ENCODE data around the gene INSYN1.

The INSYN1 gene

GRCh38 chr15:73727330-73727976 lies 25.7 kb downstream of the INSYN1 start:
- Histone ChIP-seq H3K27me3 (ENCODE audit: control insufficient read depth, insufficient read depth, low read length) (no peaks in the 10 kb centered on the region), H3K9ac (no peak overlapping the region), H3K36me3 (ENCODE audit: control insufficient read depth, insufficient read depth, low read length) (no peaks in the 10 kb centered on the region), H2AFZ (no peak overlapping the region), H3K27ac (no peak overlapping the region), H3K4me2 (ENCODE audit: low read length) (no peak overlapping the region), H3K9me3 (ENCODE audit: control insufficient read depth, low read length) (no peaks in the 10 kb centered on the region), H3K4me1 (no peaks in the 10 kb centered on the region), H3K79me2 (no peaks in the 10 kb centered on the region), H3K4me3 (ENCODE audit: low read depth, low read length) (no peak overlapping the region)
- no peak for TF ChIP-seq CTCF (IDR thresholded peaks at IDR 0.05)

DNA sequence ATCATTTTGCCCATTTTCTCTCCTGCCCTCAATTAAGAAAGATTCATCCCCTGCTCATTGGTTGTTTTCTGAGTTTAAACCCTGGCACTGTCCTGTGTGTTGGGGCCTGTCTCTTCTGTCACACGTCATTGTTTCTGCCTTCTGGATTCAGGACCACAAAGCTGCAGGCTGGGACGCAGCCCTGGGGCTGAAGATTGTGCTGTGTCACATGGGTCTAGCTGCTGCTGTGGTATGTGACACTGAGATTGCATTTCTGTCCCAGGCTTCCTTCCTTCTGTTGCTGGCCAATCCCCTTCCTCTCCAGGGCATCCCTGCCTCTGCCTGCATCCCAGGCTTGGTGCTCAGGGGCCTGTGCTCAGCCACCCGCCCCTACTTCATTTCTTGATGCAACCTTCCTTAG lies 28.9 kb downstream of the INSYN1 start:
- no peak overlapping the region for H3K4me3 ChIP-seq (ENCODE audit: low read depth, low read length)
- H3K27ac ChIP-seq = no peak overlapping the region
- no peak for TF ChIP-seq CTCF (IDR thresholded peaks at IDR 0.05)
- H2AFZ ChIP-seq = no peak overlapping the region
- no peaks in the 10 kb centered on the region for H3K27me3 ChIP-seq (ENCODE audit: control insufficient read depth, insufficient read depth, low read length)
- no peaks in the 10 kb centered on the region for H3K36me3 ChIP-seq (ENCODE audit: control insufficient read depth, insufficient read depth, low read length)
- no peaks in the 10 kb centered on the region for H3K4me1 ChIP-seq
- no peaks in the 10 kb centered on the region for H3K9me3 ChIP-seq (ENCODE audit: control insufficient read depth, low read length)
- no peak overlapping the region for H3K4me2 ChIP-seq (ENCODE audit: low read length)
- H3K79me2 ChIP-seq = no peaks in the 10 kb centered on the region
- no peak overlapping the region for H3K9ac ChIP-seq

GRCh38 chr15:73723191-73723590 lies 30.0 kb downstream of the INSYN1 start:
- Histone ChIP-seq H3K79me2 (no peaks in the 10 kb centered on the region), H3K36me3 (ENCODE audit: control insufficient read depth, insufficient read depth, low read length) (no peaks in the 10 kb centered on the region), H3K4me3 (ENCODE audit: low read depth, low read length) (no peak overlapping the region), H3K9me3 (ENCODE audit: control insufficient read depth, low read length) (no peaks in the 10 kb centered on the region), H3K4me2 (ENCODE audit: low read length) (no peak overlapping the region), H2AFZ (no peak overlapping the region), H3K27me3 (ENCODE audit: control insufficient read depth, insufficient read depth, low read length) (no peaks in the 10 kb centered on the region), H3K4me1 (no peaks in the 10 kb centered on the region), H3K27ac (no peak overlapping the region), H3K9ac (no peak overlapping the region)
- no peak for TF ChIP-seq CTCF (IDR thresholded peaks at IDR 0.05)

GRCh38 chr15:73722425-73722824 lies 30.7 kb downstream of the INSYN1 start:
- Histone ChIP-seq H3K4me3 (ENCODE audit: low read depth, low read length) (no peak overlapping the region), H3K27me3 (ENCODE audit: control insufficient read depth, insufficient read depth, low read length) (no peaks in the 10 kb centered on the region), H3K9me3 (ENCODE audit: control insufficient read depth, low read length) (no peaks in the 10 kb centered on the region), H2AFZ (no peak overlapping the region), H3K4me1 (no peaks in the 10 kb centered on the region), H3K9ac (no peak overlapping the region), H3K27ac (no peak overlapping the region), H3K4me2 (ENCODE audit: low read length) (no peak overlapping the region), H3K79me2 (no peaks in the 10 kb centered on the region), H3K36me3 (ENCODE audit: control insufficient read depth, insufficient read depth, low read length) (no peaks in the 10 kb centered on the region)
- no peak for TF ChIP-seq CTCF (IDR thresholded peaks at IDR 0.05)

DNA sequence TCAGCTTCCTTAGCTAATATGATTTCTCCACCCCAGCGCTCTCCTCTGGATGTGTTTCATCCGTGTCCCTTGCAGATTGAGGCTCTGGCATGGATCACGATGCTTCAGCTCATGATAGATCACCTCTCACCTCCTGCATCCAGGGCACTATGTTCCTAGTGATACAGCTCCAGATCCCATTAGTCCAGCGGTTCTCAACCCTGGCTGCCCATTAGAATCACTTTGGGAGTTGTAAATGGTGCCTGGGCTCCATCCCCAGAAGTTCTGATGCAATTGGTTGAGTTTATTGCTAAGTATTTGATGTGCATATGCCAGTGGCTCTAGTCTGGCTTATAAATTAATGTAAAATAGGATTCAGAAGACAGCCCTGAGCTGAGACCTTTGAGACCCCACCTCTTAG lies 34.5 kb downstream of the INSYN1 start:
- no peak for TF ChIP-seq CTCF (IDR thresholded peaks at IDR 0.05)
- no peaks in the 10 kb centered on the region for H3K36me3 ChIP-seq (ENCODE audit: control insufficient read depth, insufficient read depth, low read length)

More for the DNA sequence above, 34.5 kb downstream of the INSYN1 start:
- no peaks in the 10 kb centered on the region for H3K79me2 ChIP-seq
- H2AFZ ChIP-seq = no peak overlapping the region
- H3K9me3 ChIP-seq (ENCODE audit: control insufficient read depth, low read length) = no peaks in the 10 kb centered on the region
- no peak overlapping the region for H3K4me2 ChIP-seq (ENCODE audit: low read length)
- H3K27ac ChIP-seq = no peak overlapping the region
- H3K4me1 ChIP-seq = no peaks in the 10 kb centered on the region
- no peak overlapping the region for H3K4me3 ChIP-seq (ENCODE audit: low read depth, low read length)
- no peaks in the 10 kb centered on the region for H3K27me3 ChIP-seq (ENCODE audit: control insufficient read depth, insufficient read depth, low read length)
- H3K9ac ChIP-seq = no peak overlapping the region

Measured in parathyroid adenoma (tissue), 2 donors.